Putamen (tissue), 1 donor: Measurements from ENCODE around the gene GPR25.

ENCODE experiments used
- DNase-seq: peaks from one replicate; pipeline ENCODE4 v3.0.0-alpha.2; 2016; ENCODE audit warnings: low spot score

Gene GPR25

GRCh38 chr1:200916152-200916551 lies 43.4 kb downstream of the GPR25 start:
- DNase-seq = no peak

- DNase-seq = no peak
Observed at GRCh38 chr1:200916681-200917080, 43.9 kb downstream of the GPR25 start.

- no peak for DNase-seq
Observed at GRCh38 chr1:200917291-200917817, 44.6 kb downstream of the GPR25 start.

GRCh38 chr1:200918006-200918405 lies 45.2 kb downstream of the GPR25 start:
- DNase-seq = no peak

- no peak for DNase-seq
Observed at GRCh38 chr1:200919386-200919785, 46.6 kb downstream of the GPR25 start.

GRCh38 chr1:200921571-200922110 lies 48.9 kb downstream of the GPR25 start:
- DNase-seq = no peak

- DNase-seq = no peak
Observed at GRCh38 chr1:200922406-200922805, 49.6 kb downstream of the GPR25 start.

- DNase-seq = no peak
Observed at GRCh38 chr1:200923601-200924000, 50.8 kb downstream of the GPR25 start.
